HPDE6-E6E7 (cell line): ENCODE measurements around the gene ANAPC5.

ENCODE experiments used
- DNase-seq: peaks from one replicate; pipeline ENCODE4 v3.0.0; 2011; ENCODE audit warnings: missing footprints; ENCODE audit errors: extremely low spot score

The ANAPC5 gene

DNA sequence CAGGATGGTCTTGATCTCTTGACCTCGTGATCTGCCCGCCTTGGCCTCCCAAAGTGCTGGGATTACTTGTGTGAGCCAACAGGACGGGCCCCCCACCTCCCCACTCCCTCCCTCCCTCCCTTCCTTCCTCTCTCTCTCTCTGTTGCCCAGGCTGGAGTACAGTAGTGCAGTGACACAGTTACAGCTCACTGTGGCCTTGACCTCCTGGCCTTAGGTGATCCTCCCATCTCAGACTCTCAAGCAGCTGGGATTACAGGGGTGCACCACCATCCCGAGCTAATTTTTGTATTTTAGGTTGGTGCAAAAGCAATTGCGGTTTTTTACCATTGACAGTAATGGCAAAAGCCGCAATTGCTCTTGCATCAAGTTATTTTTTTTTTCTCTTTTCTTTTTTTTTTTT, 19.2 kb upstream of the ANAPC5 start:
- no peak for DNase-seq

DNA sequence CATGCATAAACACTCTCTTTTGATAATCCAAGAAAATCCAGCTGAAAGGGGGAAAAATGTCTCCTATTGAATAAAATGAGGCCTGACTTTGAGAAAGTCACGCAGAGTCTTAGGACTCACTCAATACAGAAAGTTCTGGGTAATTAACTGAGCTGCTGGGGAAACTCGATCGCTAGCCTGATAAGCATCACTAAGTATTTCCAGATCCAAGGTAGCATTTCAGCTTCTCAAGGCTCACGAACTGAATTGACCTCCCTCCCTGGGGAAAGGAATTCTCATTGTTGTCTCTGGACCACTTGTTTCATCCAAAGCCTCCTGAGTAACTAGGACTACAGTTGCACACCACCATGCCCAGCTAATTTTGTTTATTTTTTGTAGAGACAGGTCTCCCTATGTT, 13.8 kb upstream of the ANAPC5 start:
- no peak for DNase-seq

DNA sequence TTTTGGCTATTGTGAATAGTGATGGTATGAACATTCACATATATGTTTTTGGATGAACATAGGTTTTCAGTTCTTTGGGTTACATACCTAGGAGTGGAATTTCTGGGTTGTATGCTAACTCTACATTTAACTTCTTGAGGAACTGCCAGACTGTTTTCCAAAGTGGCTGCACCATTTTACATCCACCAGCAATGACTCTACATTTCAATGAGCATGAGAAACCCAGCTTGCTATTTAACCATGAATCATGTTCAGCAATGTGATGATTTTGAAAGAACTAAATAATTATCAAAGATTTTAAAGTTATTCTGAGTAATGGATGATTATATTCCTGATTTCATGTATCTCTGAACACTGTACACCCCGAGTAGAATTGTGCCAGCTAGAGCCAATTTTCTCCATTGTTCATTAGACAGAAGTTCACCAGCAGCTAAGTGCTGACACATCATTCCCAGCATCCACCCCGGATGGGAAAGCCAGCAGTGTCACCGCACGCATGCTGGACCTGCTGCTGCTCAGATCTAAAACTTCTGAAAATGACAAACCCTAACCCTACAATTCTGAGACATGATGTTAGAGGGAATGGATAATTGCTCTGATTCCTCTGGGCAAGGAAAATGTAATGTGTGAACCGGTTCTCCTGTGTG, 13.3 kb upstream of the ANAPC5 start:
- DNase-seq: no peak

DNA sequence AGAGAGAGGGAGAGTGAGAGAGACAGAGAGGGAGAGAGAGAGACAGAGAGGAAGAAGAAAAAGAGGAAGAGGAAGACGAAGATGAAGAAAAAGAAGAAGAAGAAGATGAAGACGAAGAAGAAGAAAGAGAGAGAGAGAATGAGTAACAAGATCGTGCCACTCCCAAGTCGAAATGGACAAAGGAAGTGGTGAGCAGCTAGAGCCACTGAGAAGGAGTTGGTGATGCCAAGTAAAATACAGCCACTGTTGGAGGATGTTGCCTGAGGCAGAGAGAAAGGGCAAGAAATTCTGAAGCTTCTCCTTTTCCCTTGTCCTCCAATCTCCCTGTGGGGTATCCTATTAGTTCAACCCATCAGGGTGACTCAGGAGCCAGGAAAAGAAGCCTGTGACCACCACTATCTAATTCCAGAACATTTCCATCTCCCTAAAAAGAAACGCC, 12.5 kb upstream of the ANAPC5 start:
- DNase-seq: no peak

DNA sequence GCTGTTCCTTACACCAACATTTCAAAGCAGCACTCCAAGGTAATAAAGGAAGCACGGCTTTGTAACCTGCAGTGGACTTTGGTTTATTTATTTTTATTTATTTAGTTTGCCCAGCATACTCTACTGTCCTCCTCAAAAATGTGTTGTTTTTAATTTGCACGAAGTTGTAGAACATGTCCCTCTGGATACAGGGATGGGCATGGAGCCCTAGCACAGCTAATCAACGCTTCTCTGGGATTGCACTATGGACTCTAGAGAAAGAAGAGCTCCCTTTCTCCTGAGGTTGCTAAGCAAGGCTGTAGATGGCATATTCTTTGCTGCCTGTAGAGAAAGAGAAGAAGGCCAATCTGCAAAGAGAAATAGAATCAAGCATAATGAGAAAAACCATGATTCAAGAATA, 5.9 kb upstream of the ANAPC5 start:
- DNase-seq: no peak

- DNase-seq: no peak
Measured at GRCh38 chr12:121357331-121357730, 5.1 kb upstream of the ANAPC5 start.

DNA sequence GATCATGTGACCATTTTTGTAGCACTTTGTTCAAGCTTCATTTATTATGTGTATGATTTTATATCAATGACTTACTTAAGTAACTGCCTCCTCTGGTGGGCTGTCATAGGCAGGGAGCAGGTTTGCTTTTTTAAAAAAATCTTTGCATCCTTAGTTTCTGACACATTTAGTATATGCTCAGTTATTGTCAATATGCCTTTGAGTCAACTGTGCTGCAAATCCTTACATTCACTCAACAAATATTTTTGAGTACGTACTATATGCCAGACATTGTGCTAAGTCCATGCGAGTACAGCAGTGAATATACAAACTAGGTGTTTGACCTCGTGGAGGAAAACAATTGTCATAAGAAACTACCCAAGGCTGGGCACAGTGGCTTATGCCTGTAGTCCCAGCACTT, 4.4 kb upstream of the ANAPC5 start:
- no peak for DNase-seq

- DNase-seq: no peak
Measured at GRCh38 chr12:121355818-121356217, 3.6 kb upstream of the ANAPC5 start.

DNA sequence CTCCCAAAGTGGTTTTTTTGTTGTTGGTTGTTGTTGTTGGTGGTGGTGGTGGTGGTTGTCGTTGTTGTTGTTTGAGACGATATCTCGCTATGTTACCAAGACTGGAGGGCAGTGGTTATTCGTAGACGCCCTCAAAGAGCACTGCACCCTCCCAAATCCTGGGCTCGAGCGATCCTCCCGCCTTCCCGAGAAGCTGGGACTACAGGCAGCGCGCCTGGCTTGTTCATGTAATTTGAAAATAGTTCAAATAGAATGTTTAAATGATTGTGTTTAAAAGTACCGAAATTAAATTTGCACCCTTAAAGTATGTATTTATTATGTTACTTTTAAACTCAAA, 439 bp upstream of the ANAPC5 start:
- peak; percentile 19 for DNase-seq

DNA sequence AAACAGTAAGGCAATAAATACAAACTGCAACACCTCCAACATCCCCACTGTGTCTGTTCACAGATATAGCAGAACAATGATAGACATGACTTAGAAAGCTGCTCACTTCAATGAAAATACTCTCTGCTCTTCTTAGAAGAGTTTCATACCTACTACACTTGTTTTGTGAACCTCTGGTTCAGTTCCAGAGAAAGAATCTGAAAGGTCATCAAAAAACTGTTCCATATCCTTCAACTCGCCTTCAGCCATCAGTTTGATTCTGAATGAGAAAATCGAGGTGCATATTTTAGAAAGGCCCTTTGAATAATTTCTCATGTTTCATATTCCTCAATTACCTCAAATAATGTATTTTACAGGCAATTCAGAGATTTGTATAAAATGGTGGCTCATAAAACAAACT, 5.5 kb downstream of the ANAPC5 start:
- DNase-seq: no peak

DNA sequence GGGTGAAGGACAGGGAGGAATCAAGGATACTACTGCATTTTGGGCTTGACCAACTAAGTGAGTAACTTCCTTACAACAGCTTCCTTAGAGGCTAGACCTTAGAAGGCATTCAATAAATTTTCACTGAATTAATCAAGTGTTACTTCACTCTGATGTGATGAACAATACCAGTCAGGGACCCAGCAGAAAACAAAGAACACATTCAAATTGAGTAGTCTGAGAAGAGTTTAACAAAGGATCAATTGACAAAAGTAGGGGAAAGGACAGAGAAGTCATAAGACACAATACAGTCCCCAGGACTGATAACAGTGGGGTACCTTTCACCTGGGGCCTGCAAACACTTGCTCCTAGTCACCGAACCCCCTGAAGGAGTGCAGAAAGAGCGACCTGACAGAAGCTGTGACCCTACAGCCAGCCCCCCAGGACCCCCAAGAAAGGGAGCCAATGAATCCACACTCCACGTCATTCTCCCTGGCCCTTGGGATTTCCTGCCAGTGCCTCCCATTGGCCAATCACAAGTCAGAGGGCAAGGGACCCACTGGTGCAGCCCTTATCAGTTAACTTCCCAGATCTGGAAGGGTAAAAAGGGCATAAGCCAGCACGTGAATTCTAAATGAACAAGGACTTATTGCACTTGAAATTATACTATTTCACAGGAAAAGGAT, 6.9 kb downstream of the ANAPC5 start:
- no peak for DNase-seq

GRCh38 chr12:121344506-121344905, 7.7 kb downstream of the ANAPC5 start:
- DNase-seq: no peak

DNA sequence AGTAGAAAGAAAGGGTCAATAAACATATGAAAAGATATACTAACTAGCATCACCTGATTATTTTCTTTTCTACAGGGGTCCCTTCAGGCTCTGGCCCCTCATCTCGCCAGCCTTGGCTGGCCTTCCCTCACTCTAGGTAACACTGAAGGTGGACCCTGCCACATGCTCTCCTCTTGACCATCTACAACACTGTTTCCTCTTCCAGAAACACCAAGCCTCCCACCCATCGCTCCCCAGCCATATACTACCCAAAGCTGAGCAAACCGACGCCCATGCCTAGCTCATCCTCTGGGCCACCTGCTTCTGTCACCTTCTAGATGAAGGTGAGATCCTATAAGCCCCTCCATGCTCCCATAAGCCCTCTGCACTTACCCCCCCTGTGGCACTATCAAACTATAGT, 14.8 kb downstream of the ANAPC5 start:
- no peak for DNase-seq

DNA sequence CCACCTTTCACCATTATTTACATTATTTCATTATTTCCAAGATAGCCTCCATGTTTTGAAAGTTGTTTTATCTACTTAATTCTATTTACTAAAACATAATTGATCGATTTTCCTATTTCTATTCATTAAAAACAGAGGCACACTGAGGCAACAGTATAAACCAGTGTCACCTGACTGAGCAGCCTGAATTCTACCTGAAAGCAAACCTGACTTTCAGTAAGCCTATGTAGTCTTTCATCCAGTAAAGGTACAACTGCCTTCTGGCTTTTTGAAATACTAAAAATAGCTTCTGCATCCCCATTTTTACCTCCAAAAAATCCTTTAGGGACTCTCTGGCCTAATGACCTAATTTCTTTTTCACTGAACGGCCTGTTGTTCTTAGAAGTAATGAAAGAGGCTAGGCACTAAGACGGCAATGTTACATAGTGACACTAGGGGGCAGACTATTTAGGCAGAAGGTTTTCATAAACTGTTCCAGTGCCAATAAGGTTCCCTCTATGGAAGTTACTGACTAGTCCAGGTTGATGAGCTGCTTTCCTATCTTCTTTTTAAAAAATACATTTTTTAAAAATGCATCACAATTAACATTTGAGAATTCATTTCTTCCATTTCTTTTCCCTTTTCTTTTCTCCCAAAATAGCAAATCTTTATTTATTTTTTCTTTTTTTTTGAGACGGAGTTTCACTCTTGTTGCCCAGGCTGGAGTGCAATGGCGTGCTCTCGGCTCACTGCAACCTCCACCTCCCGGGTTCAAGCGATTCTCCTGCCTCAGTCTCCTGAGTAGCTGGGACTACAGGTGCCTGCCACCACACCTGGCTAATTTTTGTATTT, 17.5 kb downstream of the ANAPC5 start:
- peak; percentile 40 for DNase-seq

- DNase-seq: no peak
Measured at GRCh38 chr12:121333747-121334146, 18.5 kb downstream of the ANAPC5 start.

GRCh38 chr12:121331248-121331647, 21.0 kb downstream of the ANAPC5 start:
- no peak for DNase-seq

GRCh38 chr12:121330692-121331091, 21.5 kb downstream of the ANAPC5 start:
- DNase-seq: no peak

- no peak for DNase-seq
Measured at GRCh38 chr12:121330195-121330594, 22.0 kb downstream of the ANAPC5 start.

GRCh38 chr12:121328620-121329019, 23.6 kb downstream of the ANAPC5 start:
- DNase-seq: no peak

- DNase-seq: no peak
Measured at GRCh38 chr12:121326996-121327674, 25.1 kb downstream of the ANAPC5 start.

GRCh38 chr12:121325922-121326396, 26.3 kb downstream of the ANAPC5 start:
- DNase-seq: no peak

GRCh38 chr12:121323908-121324307, 28.3 kb downstream of the ANAPC5 start:
- no peak for DNase-seq
